ENCODE results near the gene CCDC149. TPM values are rescaled to one million over a fixed set of nuclear protein-coding genes. Genes with fewer than 3 reads are reported as not detected.

The CCDC149 gene
- total RNA-seq, 1 donor from 2014 or later: 20.6 TPM

DNA sequence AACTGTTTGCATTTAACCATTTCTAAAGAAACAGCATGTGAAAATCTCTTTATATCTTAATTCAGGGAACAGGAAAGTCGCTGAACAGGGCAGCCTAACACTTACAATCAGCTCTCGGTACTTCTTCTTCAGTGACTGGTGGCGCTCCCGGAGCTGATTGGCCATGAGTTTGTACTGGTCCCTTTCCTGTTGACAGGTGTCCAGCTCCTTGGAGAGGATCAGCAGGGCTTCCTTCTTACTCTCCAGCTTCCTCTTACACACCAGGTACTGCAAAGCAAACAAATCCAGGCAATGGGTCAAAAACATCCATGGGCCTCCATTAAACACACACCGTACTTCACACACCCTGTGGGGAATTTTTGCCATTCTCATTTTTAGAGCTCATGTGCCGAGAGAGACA, 36.4 kb downstream of the CCDC149 start:
- H3K4me3 Mint-ChIP-seq (ENCODE audit: unreplicated experiment): no peak overlapping the region
- TF ChIP-seq, protein P1, sequence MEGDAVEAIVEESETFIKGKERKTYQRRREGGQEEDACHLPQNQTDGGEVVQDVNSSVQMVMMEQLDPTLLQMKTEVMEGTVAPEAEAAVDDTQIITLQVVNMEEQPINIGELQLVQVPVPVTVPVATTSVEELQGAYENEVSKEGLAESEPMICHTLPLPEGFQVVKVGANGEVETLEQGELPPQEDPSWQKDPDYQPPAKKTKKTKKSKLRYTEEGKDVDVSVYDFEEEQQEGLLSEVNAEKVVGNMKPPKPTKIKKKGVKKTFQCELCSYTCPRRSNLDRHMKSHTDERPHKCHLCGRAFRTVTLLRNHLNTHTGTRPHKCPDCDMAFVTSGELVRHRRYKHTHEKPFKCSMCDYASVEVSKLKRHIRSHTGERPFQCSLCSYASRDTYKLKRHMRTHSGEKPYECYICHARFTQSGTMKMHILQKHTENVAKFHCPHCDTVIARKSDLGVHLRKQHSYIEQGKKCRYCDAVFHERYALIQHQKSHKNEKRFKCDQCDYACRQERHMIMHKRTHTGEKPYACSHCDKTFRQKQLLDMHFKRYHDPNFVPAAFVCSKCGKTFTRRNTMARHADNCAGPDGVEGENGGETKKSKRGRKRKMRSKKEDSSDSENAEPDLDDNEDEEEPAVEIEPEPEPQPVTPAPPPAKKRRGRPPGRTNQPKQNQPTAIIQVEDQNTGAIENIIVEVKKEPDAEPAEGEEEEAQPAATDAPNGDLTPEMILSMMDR (IDR thresholded peaks at IDR 0.05): no peak
- H3K9me3 Mint-ChIP-seq (ENCODE audit: unreplicated experiment): no peaks in the 10 kb centered on the region
- H3K27me3 Mint-ChIP-seq (ENCODE audit: unreplicated experiment): no peaks in the 10 kb centered on the region
- H3K27ac Mint-ChIP-seq (ENCODE audit: unreplicated experiment): no peak overlapping the region
- H3K4me1 Mint-ChIP-seq (ENCODE audit: unreplicated experiment): no peaks in the 10 kb centered on the region
- H3K36me3 Mint-ChIP-seq (ENCODE audit: unreplicated experiment): peaks cover 21% of the 10 kb centered on the region
- DNase-seq (ENCODE audit: extremely low spot score, unreplicated experiment): no peak

DNA sequence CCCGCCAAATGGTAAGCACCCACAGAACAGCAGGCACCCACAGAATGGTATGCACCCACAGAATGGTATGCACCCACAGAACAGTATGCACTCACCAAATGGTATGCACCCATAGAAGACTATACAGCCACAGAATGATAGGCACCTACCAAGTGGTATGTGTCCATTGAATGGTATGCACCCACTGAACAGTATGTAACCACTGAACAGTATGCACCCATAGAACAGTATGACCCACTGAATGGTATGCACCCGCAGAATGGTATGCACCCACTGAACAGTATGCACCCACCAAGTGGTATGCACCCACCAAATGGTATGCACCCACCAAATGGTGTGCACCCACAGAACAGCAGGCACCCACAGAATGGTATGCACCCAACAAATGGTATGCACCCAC, 40.1 kb downstream of the CCDC149 start:
- H3K36me3 Mint-ChIP-seq (ENCODE audit: unreplicated experiment): peaks cover 35% of the 10 kb centered on the region
- no peak overlapping the region for H3K27ac Mint-ChIP-seq (ENCODE audit: unreplicated experiment)
- H3K27me3 Mint-ChIP-seq (ENCODE audit: unreplicated experiment): no peaks in the 10 kb centered on the region
- TF ChIP-seq, protein P1 (IDR thresholded peaks at IDR 0.05): no peak
- no peak overlapping the region for H3K4me3 Mint-ChIP-seq (ENCODE audit: unreplicated experiment)
- DNase-seq (ENCODE audit: extremely low spot score, unreplicated experiment): no peak
- H3K4me1 Mint-ChIP-seq (ENCODE audit: unreplicated experiment): no peaks in the 10 kb centered on the region
- no peaks in the 10 kb centered on the region for H3K9me3 Mint-ChIP-seq (ENCODE audit: unreplicated experiment)

DNA sequence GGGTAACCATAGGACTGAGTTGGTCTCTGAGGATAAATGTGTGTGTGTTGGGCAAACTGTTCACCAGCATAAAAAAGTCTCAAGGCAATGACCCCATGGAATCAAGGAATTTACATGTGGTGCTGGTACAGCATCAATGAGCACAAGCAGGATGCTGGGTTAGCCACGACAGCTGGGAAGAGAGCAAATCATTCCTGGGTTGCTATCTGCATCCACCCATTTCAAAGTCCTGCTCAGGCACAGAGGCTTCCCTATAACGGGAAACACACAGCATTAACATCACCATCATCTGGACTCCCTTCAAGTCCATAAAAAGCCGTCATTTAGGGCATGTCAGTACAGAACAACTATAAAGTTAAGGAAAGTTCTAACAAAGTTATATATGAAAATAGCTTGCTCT, 41.6 kb downstream of the CCDC149 start:
- Mint-ChIP-seq H3K27me3 (ENCODE audit: unreplicated experiment) (no peaks in the 10 kb centered on the region), H3K27ac (ENCODE audit: unreplicated experiment) (no peak overlapping the region), H3K4me3 (ENCODE audit: unreplicated experiment) (no peak overlapping the region), H3K9me3 (ENCODE audit: unreplicated experiment) (no peaks in the 10 kb centered on the region), H3K4me1 (ENCODE audit: unreplicated experiment) (no peaks in the 10 kb centered on the region), H3K36me3 (ENCODE audit: unreplicated experiment) (peaks cover 37% of the 10 kb centered on the region)
- DNase-seq (ENCODE audit: extremely low spot score, unreplicated experiment): no peak
- TF ChIP-seq, protein P1 (IDR thresholded peaks at IDR 0.05): no peak

DNA sequence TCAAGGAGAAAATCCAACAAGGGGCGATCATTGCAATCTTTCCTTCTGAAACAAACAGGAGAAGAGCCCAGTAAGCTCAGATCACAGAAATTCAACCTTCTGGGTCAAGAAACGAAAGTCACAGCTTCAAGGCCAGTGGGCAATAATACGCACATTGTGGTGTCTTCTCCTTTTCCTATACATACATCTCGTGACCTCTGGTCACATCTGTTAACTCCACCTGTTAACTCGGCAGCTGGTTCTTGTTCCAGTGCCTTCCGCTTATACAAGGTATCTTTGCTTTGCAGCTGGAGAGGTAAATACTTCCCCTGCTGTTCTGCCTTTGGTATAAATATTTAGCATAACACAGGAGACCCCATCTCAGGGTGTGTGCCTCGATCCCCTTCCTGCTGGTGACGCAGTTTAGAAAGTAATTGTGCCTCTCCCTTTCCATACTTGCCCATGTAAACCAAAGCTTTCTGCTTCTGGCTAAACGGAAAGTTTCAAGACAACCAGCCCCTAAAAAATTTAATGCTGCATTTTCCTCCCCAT, 45.0 kb downstream of the CCDC149 start:
- Mint-ChIP-seq H3K36me3 (ENCODE audit: unreplicated experiment) (peaks cover 48% of the 10 kb centered on the region), H3K27ac (ENCODE audit: unreplicated experiment) (no peak overlapping the region), H3K9me3 (ENCODE audit: unreplicated experiment) (peaks cover 6% of the 10 kb centered on the region), H3K27me3 (ENCODE audit: unreplicated experiment) (no peaks in the 10 kb centered on the region), H3K4me3 (ENCODE audit: unreplicated experiment) (no peak overlapping the region), H3K4me1 (ENCODE audit: unreplicated experiment) (no peaks in the 10 kb centered on the region)
- no peak for DNase-seq (ENCODE audit: extremely low spot score, unreplicated experiment)
- TF ChIP-seq, protein P1 (IDR thresholded peaks at IDR 0.05): no peak

DNA sequence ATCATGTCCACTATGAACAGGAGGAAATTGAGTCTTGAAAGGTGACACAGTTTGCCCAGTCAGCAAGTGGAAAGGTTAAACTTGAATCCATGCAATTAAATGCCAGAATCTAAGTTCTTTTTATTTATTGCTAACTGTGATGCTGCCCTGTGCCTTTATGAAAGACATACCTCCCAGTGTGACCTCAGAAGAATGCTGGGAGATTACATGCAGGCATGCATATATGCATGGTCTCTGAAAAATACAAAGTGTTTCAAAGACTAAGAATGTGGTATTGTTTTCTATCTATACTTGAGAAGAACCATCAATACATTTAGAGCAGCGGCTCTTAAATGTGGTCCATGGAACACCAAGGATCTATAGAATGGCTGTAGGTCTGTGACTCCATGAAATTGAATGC, 45.6 kb downstream of the CCDC149 start:
- Mint-ChIP-seq H3K9me3 (ENCODE audit: unreplicated experiment) (peaks cover 6% of the 10 kb centered on the region), H3K4me1 (ENCODE audit: unreplicated experiment) (no peaks in the 10 kb centered on the region), H3K27ac (ENCODE audit: unreplicated experiment) (no peak overlapping the region), H3K4me3 (ENCODE audit: unreplicated experiment) (no peak overlapping the region), H3K27me3 (ENCODE audit: unreplicated experiment) (no peaks in the 10 kb centered on the region), H3K36me3 (ENCODE audit: unreplicated experiment) (peaks cover 48% of the 10 kb centered on the region)
- DNase-seq (ENCODE audit: extremely low spot score, unreplicated experiment): no peak
- TF ChIP-seq, protein P1 (IDR thresholded peaks at IDR 0.05): no peak

All from osteocyte (in vitro differentiated cells).